CD14-positive monocyte (primary cell): ENCODE measurements around the gene RNASEH2A. TPM values are rescaled to one million over a fixed set of nuclear protein-coding genes. Genes with fewer than 3 reads are reported as not detected.

Source experiments
- DNase-seq, 3 donors: peaks; one replicate each; pipeline ENCODE4 v3.0.0-alpha.2; 2011 to 2022
- H2AFZ ChIP-seq: 2 replicates; pipeline ENCODE4 v1.6.0; 2012; ENCODE audit warnings: mild to moderate bottlenecking, low read depth, low read length, inconsistent platforms; ENCODE audit not compliant: insufficient read depth, poor library complexity, severe bottlenecking
- H3K27ac ChIP-seq, 2 donors: 1 replicate in 1 of 2; 2 replicates in 1 of 2; pipeline ENCODE4 v1.5.1; 2012 to 2013; ENCODE audit warnings: low read length in 2 of 2, control low read depth in 1 of 2, inconsistent platforms in 1 of 2, low read depth in 1 of 2, mild to moderate bottlenecking in 1 of 2
- H3K27me3 ChIP-seq, 2 donors: one replicate each; pipeline versions ENCODE4 v1.6.0 to v1.6.1; 2011 to 2013; ENCODE audit warnings: low read length in 2 of 2; ENCODE audit not compliant: control insufficient read depth in 2 of 2, insufficient read depth in 2 of 2
- H3K36me3 ChIP-seq, 2 donors: replicated peaks in 1 of 2; 1 replicate in 1 of 2; 2 replicates in 1 of 2; pipeline versions ENCODE4 v1.5.1 to v1.6.1; 2012 to 2013; ENCODE audit warnings: low read length in 2 of 2, control low read depth in 1 of 2, inconsistent platforms in 1 of 2, mild to moderate bottlenecking in 1 of 2; ENCODE audit not compliant: insufficient read depth in 2 of 2, control insufficient read depth in 1 of 2
- H3K4me1 ChIP-seq, 2 donors: 1 replicate in 1 of 2; 2 replicates in 1 of 2; pipeline versions ENCODE4 v1.5.1 to v1.6.1; 2012 to 2013; ENCODE audit warnings: low read length in 2 of 2, control low read depth in 1 of 2, inconsistent platforms in 1 of 2, mild to moderate bottlenecking in 1 of 2, moderate library complexity in 1 of 2; ENCODE audit not compliant: insufficient read depth in 2 of 2, control insufficient read depth in 1 of 2
- H3K4me2 ChIP-seq: replicated peaks from 2 replicates; pipeline ENCODE3; 2012; ENCODE audit warnings: low read length, moderate library complexity, mild to moderate bottlenecking; ENCODE audit not compliant: poor library complexity, severe bottlenecking; ENCODE audit errors: extremely low read depth
- H3K4me3 ChIP-seq, 3 experiments: fragments of 200-600 bp in 1 of 3; sonication (generic) in 1 of 3; replicated peaks in 1 of 3; 1 replicate in 2 of 3; 2 replicates in 1 of 3; pipeline ENCODE4 v1.5.1; 2011 to 2013; ENCODE audit warnings: low read length in 3 of 3, mild to moderate bottlenecking in 3 of 3, control low read depth in 2 of 3, low read depth in 2 of 3, inconsistent platforms in 1 of 3, moderate library complexity in 1 of 3
- H3K79me2 ChIP-seq: 2 replicates; pipeline ENCODE4 v1.6.0; 2012; ENCODE audit warnings: mild to moderate bottlenecking, control low read depth, inconsistent platforms, low read length, moderate library complexity; ENCODE audit not compliant: insufficient read depth
- H3K9ac ChIP-seq: 2 replicates; pipeline ENCODE4 v1.6.0; 2017; ENCODE audit warnings: low read length, mild to moderate bottlenecking; ENCODE audit not compliant: insufficient read depth, poor library complexity, severe bottlenecking
- H3K9me3 ChIP-seq, 2 donors: replicated peaks in 1 of 2; 1 replicate in 1 of 2; 2 replicates in 1 of 2; pipeline versions ENCODE4 v1.5.1 to v1.6.1; 2012 to 2013; ENCODE audit warnings: low read length in 2 of 2, control low read depth in 1 of 2; ENCODE audit not compliant: control insufficient read depth in 1 of 2, insufficient read depth in 1 of 2
- H4K20me1 ChIP-seq: 2 replicates; pipeline ENCODE4 v1.6.0; 2012; ENCODE audit warnings: mild to moderate bottlenecking, low read length, control low read depth, moderate library complexity; ENCODE audit not compliant: insufficient read depth
- H3K27ac Mint-ChIP-seq, 7 donors: one replicate each; pipeline ENCODE4 v1.8.0; 2020; ENCODE audit warnings: mild to moderate bottlenecking in 7 of 7, mixed read lengths in 7 of 7, moderate library complexity in 6 of 7, inconsistent platforms in 2 of 7
- H3K27me3 Mint-ChIP-seq, 3 donors: one replicate each; pipeline ENCODE4 v1.8.0; 2021 to 2022; ENCODE audit warnings: low read depth in 3 of 3, mild to moderate bottlenecking in 3 of 3, mixed read lengths in 3 of 3, moderate library complexity in 3 of 3, inconsistent platforms in 1 of 3
- H3K36me3 Mint-ChIP-seq, 2 donors: one replicate each; pipeline ENCODE4 v1.8.0; 2020; ENCODE audit warnings: mixed read lengths in 2 of 2, inconsistent platforms in 1 of 2, mild to moderate bottlenecking in 1 of 2
- H3K4me1 Mint-ChIP-seq: one replicate; pipeline ENCODE4 v1.8.0; 2020; ENCODE audit warnings: mild to moderate bottlenecking, mixed read lengths
- H3K4me3 Mint-ChIP-seq, 2 donors: one replicate each; pipeline ENCODE4 v1.8.0; 2020; ENCODE audit warnings: mild to moderate bottlenecking in 2 of 2, mixed read lengths in 2 of 2, moderate library complexity in 1 of 2
- H3K9me3 Mint-ChIP-seq, 7 donors: one replicate each; pipeline ENCODE4 v1.8.0; 2020 to 2022; ENCODE audit warnings: mixed read lengths in 7 of 7, mild to moderate bottlenecking in 6 of 7, moderate library complexity in 6 of 7, inconsistent platforms in 2 of 7
- WGBS: methylation state at CpG from one replicate; pipeline ENCODE4 v1.1.5; 2013; ENCODE audit warnings: missing lambda C conversion rate; ENCODE audit not compliant: insufficient coverage; 5-methylcytosine and 5-hydroxymethylcytosine counted together
- intact Hi-C, 2 donors: fragments of 100-400 bp; cut with micrococcal nuclease; formaldehyde crosslinking; loops; one replicate each; pipeline versions ENCODE4 v1.15.0 to v1.15.1; 2023
- polyA plus RNA-seq, 3 donors: library from polyadenylated mRNA; depleted of rRNA in 1 of 3; unstranded in 2 of 3; stranded (reverse) in 1 of 3; fragments of 300-500 nt in 2 of 3; fragments of >200 nt in 1 of 3; fragmentation: Illumina TruSeq in 2 of 3; gene quantifications; 1 replicate in 2 of 3; 2 replicates in 1 of 3; pipeline ENCODE4 v1.2.3, GENCODE V29; 2012 to 2021
- TF ChIP-seq, protein P1 (sequence below): fragments of 200-600 bp; IDR thresholded peaks from one replicate; pipeline ENCODE4 v1.8.0; 2022; ENCODE audit warnings: antibody characterized with exemption, mild to moderate bottlenecking

Gene RNASEH2A
- polyA plus RNA-seq, 3 donors, result 8.7 to 21.5 (median 15.2) TPM

DNA sequence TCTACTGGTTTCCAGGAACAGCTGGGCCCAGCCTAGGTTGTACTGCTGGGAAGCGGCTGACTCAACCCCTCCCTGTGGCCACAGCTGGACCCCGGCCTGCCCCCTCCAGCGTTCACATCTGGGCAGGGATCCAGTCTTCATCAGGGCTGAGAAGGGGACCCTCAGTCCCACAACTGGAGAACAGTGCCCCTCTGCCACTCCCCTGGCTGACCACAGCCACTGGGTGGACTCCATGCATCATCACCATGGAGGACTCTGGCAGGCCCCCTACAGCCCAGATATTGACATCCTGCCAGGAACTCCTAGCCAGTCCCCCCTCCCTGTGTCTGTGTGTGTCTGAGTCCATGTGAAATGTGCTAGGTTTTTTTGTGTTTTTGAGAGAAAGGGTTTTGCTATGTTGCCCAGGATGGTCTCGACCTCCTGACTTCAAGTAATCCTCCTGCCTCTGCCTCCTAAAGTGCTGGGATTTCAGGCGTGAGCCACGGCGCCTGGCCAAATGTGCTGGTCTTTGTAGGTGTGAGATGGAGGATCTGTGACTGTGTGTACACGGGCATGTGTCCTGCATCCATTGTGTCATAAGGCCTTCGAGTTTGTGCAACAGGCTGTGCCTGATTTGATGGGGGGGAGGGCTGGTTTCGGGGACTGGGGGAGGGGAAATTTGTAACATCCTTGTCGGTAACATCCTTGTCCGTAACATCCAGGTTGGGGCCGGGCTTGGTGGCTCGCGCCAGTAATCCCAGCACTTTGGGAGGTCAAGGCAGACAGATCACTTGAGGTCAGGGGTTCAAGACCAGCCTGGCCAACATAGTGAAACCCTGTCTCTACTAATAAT is 27.0 kb upstream of the RNASEH2A start:
- Mint-ChIP-seq H3K27ac (peak overlapping the region; percentile 93 to 97 (median 96)), H3K36me3 (peaks cover 0 to 2% of the 10 kb centered on the region in 2 donors), H3K4me3 (peak overlapping the region; percentile 87 to 93), H3K4me1 (peaks cover 42% of the 10 kb centered on the region), H3K27me3 (peaks cover 0 to 7% (median 3%) of the 10 kb centered on the region in 3 donors), H3K9me3 (no peaks in the 10 kb centered on the region)
- Histone ChIP-seq H2AFZ (no peak overlapping the region), H3K27ac (peak overlapping the region; percentile 84 to 94), H4K20me1 (peaks cover 4% of the 10 kb centered on the region), H3K9ac (peak overlapping the region; percentile 86), H3K9me3 (no peaks in the 10 kb centered on the region), H3K27me3 (no peaks in the 10 kb centered on the region), H3K4me3 (peak overlapping the region in 2 of 3 experiments; percentile 76 to 83), H3K4me1 (peaks cover 68 to 81% of the 10 kb centered on the region in 2 donors), H3K4me2 (peak overlapping the region; percentile 79), H3K36me3 (no peaks in the 10 kb centered on the region), H3K79me2 (peaks cover 30% of the 10 kb centered on the region)
- intact Hi-C loops, result loop anchor here in 1 of 2 donors (2.0 kb wide), 1 partner anchor 15 kb away; no protein-coding TSS in a partner anchor
- 43% methylated on average over 15 of the region's 15 CpGs for WGBS
- peak; percentile 57 to 77 (median 65) for DNase-seq
- TF ChIP-seq, protein P1, sequence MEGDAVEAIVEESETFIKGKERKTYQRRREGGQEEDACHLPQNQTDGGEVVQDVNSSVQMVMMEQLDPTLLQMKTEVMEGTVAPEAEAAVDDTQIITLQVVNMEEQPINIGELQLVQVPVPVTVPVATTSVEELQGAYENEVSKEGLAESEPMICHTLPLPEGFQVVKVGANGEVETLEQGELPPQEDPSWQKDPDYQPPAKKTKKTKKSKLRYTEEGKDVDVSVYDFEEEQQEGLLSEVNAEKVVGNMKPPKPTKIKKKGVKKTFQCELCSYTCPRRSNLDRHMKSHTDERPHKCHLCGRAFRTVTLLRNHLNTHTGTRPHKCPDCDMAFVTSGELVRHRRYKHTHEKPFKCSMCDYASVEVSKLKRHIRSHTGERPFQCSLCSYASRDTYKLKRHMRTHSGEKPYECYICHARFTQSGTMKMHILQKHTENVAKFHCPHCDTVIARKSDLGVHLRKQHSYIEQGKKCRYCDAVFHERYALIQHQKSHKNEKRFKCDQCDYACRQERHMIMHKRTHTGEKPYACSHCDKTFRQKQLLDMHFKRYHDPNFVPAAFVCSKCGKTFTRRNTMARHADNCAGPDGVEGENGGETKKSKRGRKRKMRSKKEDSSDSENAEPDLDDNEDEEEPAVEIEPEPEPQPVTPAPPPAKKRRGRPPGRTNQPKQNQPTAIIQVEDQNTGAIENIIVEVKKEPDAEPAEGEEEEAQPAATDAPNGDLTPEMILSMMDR, result no peak

GRCh38 chr19:12782174-12782423 is 24.3 kb upstream of the RNASEH2A start:
- peak overlapping the region; percentile 88 to 91 for H3K4me3 Mint-ChIP-seq
- Histone ChIP-seq H4K20me1 (peaks cover 4% of the 10 kb centered on the region), H3K27ac (peak overlapping the region; percentile 95 to 100), H3K9ac (peak overlapping the region; percentile 94), H3K9me3 (no peaks in the 10 kb centered on the region), H2AFZ (no peak overlapping the region), H3K36me3 (no peaks in the 10 kb centered on the region), H3K4me3 (peak overlapping the region; percentile 31 to 100 (median 36)), H3K27me3 (no peaks in the 10 kb centered on the region), H3K4me1 (peaks cover 79 to 89% of the 10 kb centered on the region in 2 donors), H3K4me2 (peak overlapping the region; percentile 76), H3K79me2 (peaks cover 32% of the 10 kb centered on the region)
- TF ChIP-seq, protein P1, result no peak
- H3K27me3 Mint-ChIP-seq, result peaks cover 0 to 7% (median 3%) of the 10 kb centered on the region in 3 donors
- H3K36me3 Mint-ChIP-seq, result no peaks in the 10 kb centered on the region
- no peaks in the 10 kb centered on the region for H3K9me3 Mint-ChIP-seq
- intact Hi-C loops, result loop anchor here (1.0 to 10.0 kb wide), 2 partner anchors 9 to 1063 kb away; partner anchors contain the start of gene JUNB (in 1 of the 2)
- WGBS, result under 1% methylated on average over 11 of the region's 12 CpGs
- DNase-seq, result no peak
- H3K27ac Mint-ChIP-seq, result peak overlapping the region in 2 of 7 donors; percentile 96 to 99
- H3K4me1 Mint-ChIP-seq, result peaks cover 40% of the 10 kb centered on the region
